K562 (cell line): ENCODE results near the gene RSRP1. TPM values are rescaled to one million over a fixed set of nuclear protein-coding genes. Genes with fewer than 3 reads are reported as not detected.

Source experiments
- ATF4 ChIP-seq: fragments of 450-650 bp; formaldehyde crosslinking; IDR thresholded peaks from 2 replicates; pipeline ENCODE4 v1.4.0; 2022; ENCODE audit warnings: mild to moderate bottlenecking, moderate library complexity
- CC2D1A ChIP-seq: fragments of 450-650 bp; IDR thresholded peaks from 2 replicates; pipeline ENCODE4 v1.6.1; 2017; ENCODE audit warnings: mild to moderate bottlenecking
- ETV1 ChIP-seq: fragments of 450-650 bp; conservative IDR thresholded peaks from 2 replicates; pipeline ENCODE4 v1.6.1; 2016; ENCODE audit warnings: missing genetic modification characterization, control low read depth, low read depth, missing compliant biosample characterization
- IRF2 ChIP-seq: sonication (generic); formaldehyde crosslinking; IDR thresholded peaks from 2 replicates; pipeline ENCODE4 v1.8.1; 2022; ENCODE audit warnings: mild to moderate bottlenecking, missing genetic modification reagents
- KAT8 ChIP-seq: fragments of 450-650 bp; IDR thresholded peaks from 2 replicates; pipeline ENCODE4 v1.6.1; 2016; ENCODE audit warnings: low read depth, mild to moderate bottlenecking
- PTRF ChIP-seq: fragments of 450-650 bp; IDR thresholded peaks from 2 replicates; pipeline ENCODE4 v1.6.1; 2016; ENCODE audit warnings: mild to moderate bottlenecking, missing genetic modification characterization, missing compliant biosample characterization
- RAD21 ChIP-seq, 2 experiments: fragments of 250-450 bp in 1 of 2; fragments of 450-650 bp in 1 of 2; sonication (Bioruptor Pico) in 1 of 2; formaldehyde crosslinking in 1 of 2; IDR thresholded peaks in 1 of 2; conservative IDR thresholded peaks in 1 of 2; 2 replicates each; pipeline versions ENCODE4 v1.4.0 to v1.8.0; 2020 to 2022; ENCODE audit warnings: mild to moderate bottlenecking in 2 of 2, moderate library complexity in 1 of 2
- RAD51 ChIP-seq: fragments of 450-650 bp; IDR thresholded peaks from 2 replicates; pipeline ENCODE4 v1.7.1; 2016; ENCODE audit warnings: low read depth, mild to moderate bottlenecking, borderline replicate concordance
- SMARCA5 ChIP-seq: fragments of 450-650 bp; IDR thresholded peaks from 2 replicates; pipeline ENCODE4 v1.6.1; 2016
- STAT6 ChIP-seq: sonication (generic); formaldehyde crosslinking; IDR thresholded peaks from 2 replicates; pipeline ENCODE4 v1.8.1; 2023; ENCODE audit warnings: mild to moderate bottlenecking, missing genetic modification reagents
- ZNF316 ChIP-seq: fragments of 450-650 bp; IDR thresholded peaks from 2 replicates; pipeline ENCODE4 v1.6.1; 2016
- ZNF408 ChIP-seq: fragments of 250-450 bp; sonication (Bioruptor Pico); IDR thresholded peaks from 2 replicates; pipeline ENCODE4 v1.4.0; 2020; ENCODE audit warnings: low read depth, mild to moderate bottlenecking, moderate library complexity
- ZNF41 ChIP-seq: fragments of 250-450 bp; sonication (Bioruptor Pico); conservative IDR thresholded peaks from 2 replicates; pipeline ENCODE4 v1.4.0; 2020; ENCODE audit warnings: mild to moderate bottlenecking
- ZNF511 ChIP-seq: sonication (generic); formaldehyde crosslinking; IDR thresholded peaks from 2 replicates; pipeline ENCODE4 v1.8.0; 2022; ENCODE audit warnings: mild to moderate bottlenecking, missing genetic modification reagents
- ZNF512 ChIP-seq: IDR thresholded peaks from 2 replicates; pipeline ENCODE4 v1.6.1; 2016; ENCODE audit warnings: missing genetic modification characterization, missing compliant biosample characterization
- ZNF717 ChIP-seq: fragments of 250-450 bp; sonication (Bioruptor Pico); IDR thresholded peaks from 2 replicates; pipeline ENCODE4 v1.5.0; 2021
- ZNF830 ChIP-seq: fragments of 250-450 bp; sonication (Bioruptor Pico); IDR thresholded peaks from 2 replicates; pipeline ENCODE4 v1.5.0; 2021; ENCODE audit warnings: mild to moderate bottlenecking
- polyA plus RNA-seq, 8 experiments: library from polyadenylated mRNA; depleted of rRNA in 4 of 8; stranded (reverse) in 5 of 8; unstranded in 3 of 8; fragments of >200 nt; fragmentation: Nextera tagmentation in 2 of 8; fragmentation: Illumina TruSeq in 1 of 8; extraction: Ambion mirVana in 2 of 8; extraction: Trizol in 1 of 8; gene quantifications; 2 replicates each; pipeline versions ENCODE4 v1.2.1 to v1.2.3, GENCODE V29; 2011 to 2014; ENCODE audit warnings: inconsistent platforms in 1 of 8, missing spikeins in 1 of 8
- total RNA-seq, 7 experiments: library from RNA; depleted of rRNA in 6 of 7; stranded (reverse); fragments of >200 nt in 6 of 7; fragmentation: Illumina TruSeq in 2 of 7; extraction: Trizol in 2 of 7; gene quantifications; 2 replicates each; pipeline versions ENCODE4 v1.2.1 to v1.2.3, GENCODE V29; 2011 to 2021; ENCODE audit warnings: low replicate concordance in 1 of 7
- TF ChIP-seq, protein P1 (sequence below): fragments of 250-450 bp; sonication (Bioruptor Pico); IDR thresholded peaks from 2 replicates; pipeline ENCODE4 v1.5.1; 2021; ENCODE audit warnings: mild to moderate bottlenecking
- TF ChIP-seq, protein P2 (sequence below): fragments of 450-650 bp; IDR thresholded peaks from 2 replicates; pipeline ENCODE4 v1.6.1; 2016; ENCODE audit warnings: missing biosample characterization, missing genetic modification characterization

Gene RSRP1
- total and polyA plus RNA-seq, 9 of the 15 experiments (the other 6 are each of a cell fraction or from before 2014, with no cell fraction given) = 27.2 to 283 (median 146) TPM

GRCh38 chr1:25232866-25233784 lies 14.1 kb downstream of the RSRP1 start (continued):
- no peak; the same call in 1 of the 2 replicates for TF ChIP-seq ETV1 (tag)
- TF ChIP-seq ZNF717 (CRISPR knock-in tag) = no peak
- TF ChIP-seq KAT8 = no peak
- no peak for TF ChIP-seq ZNF511 (CRISPR knock-in tag)
- peak; percentile 87 for TF ChIP-seq PTRF (tag)
- TF ChIP-seq CC2D1A = peak; percentile 55; the same call in 1 of the 2 replicates
- TF ChIP-seq ZNF316 = 0 out of 2 replicates have a peak, but pooled peaks have one; percentile 9
- no peak for TF ChIP-seq STAT6
- no peak; a peak in 1 of 4 replicates for TF ChIP-seq RAD21 (CRISPR knock-in tag; conservative IDR thresholded peaks at IDR 0.05 in 1 of 2, IDR thresholded peaks at IDR 0.05 in 1 of 2)
- no peak for TF ChIP-seq ATF4 (CRISPR knock-in tag)
- TF ChIP-seq ZNF512 (tag) = no peak
- TF ChIP-seq ZNF41 (CRISPR knock-in tag) = peak; percentile 8; the same call in 1 of the 2 replicates
- TF ChIP-seq, protein P1, sequence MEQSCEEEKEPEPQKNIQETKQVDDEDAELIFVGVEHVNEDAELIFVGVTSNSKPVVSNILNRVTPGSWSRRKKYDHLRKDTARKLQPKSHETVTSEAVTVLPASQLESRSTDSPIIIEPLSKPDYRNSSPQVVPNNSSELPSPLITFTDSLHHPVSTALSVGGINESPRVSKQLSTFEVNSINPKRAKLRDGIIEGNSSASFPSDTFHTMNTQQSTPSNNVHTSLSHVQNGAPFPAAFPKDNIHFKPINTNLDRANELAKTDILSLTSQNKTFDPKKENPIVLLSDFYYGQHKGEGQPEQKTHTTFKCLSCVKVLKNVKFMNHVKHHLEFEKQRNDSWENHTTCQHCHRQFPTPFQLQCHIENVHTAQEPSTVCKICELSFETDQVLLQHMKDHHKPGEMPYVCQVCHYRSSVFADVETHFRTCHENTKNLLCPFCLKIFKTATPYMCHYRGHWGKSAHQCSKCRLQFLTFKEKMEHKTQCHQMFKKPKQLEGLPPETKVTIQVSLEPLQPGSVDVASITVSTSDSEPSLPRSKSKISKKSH (CRISPR knock-in tag) = no peak
- 0 out of 2 replicates have a peak, but pooled peaks have one; percentile 10 for TF ChIP-seq SMARCA5
- TF ChIP-seq RAD51 = peak; percentile 80; the same call in 1 of the 2 replicates
- TF ChIP-seq IRF2 (CRISPR knock-in tag) = no peak
- TF ChIP-seq, protein P2, sequence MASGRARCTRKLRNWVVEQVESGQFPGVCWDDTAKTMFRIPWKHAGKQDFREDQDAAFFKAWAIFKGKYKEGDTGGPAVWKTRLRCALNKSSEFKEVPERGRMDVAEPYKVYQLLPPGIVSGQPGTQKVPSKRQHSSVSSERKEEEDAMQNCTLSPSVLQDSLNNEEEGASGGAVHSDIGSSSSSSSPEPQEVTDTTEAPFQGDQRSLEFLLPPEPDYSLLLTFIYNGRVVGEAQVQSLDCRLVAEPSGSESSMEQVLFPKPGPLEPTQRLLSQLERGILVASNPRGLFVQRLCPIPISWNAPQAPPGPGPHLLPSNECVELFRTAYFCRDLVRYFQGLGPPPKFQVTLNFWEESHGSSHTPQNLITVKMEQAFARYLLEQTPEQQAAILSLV (tag) = no peak
- no peak for TF ChIP-seq ZNF408 (CRISPR knock-in tag)
- TF ChIP-seq ZNF830 (CRISPR knock-in tag) = peak; percentile 86; the same call in 1 of the 2 replicates
